ENCODE measurements around the gene PLPP1.
"Not testable (repeated sequence)": the region's sequence is repeated elsewhere in the genome, so short reads cannot be mapped to it uniquely, and the experiment has no call there.

Gene PLPP1

GRCh38 chr5:55503917-55504316 is 30.8 kb downstream of the PLPP1 start:
- not testable (repeated sequence) for DNase-seq (ENCODE audit: low read depth)

- DNase-seq (ENCODE audit: low read depth): no peak
These were observed 32.0 kb downstream of the PLPP1 start for GRCh38 chr5:55502759-55503158.

GRCh38 chr5:55498457-55498856 is 36.3 kb downstream of the PLPP1 start:
- DNase-seq (ENCODE audit: low read depth): no peak

- no peak for DNase-seq (ENCODE audit: low read depth)
These were observed 37.1 kb downstream of the PLPP1 start for GRCh38 chr5:55497712-55498111.

- DNase-seq (ENCODE audit: low read depth): no peak
These were observed 39.5 kb downstream of the PLPP1 start for GRCh38 chr5:55495216-55495615.

- DNase-seq (ENCODE audit: low read depth): no peak
These were observed 42.3 kb downstream of the PLPP1 start for GRCh38 chr5:55492449-55492848.

- DNase-seq (ENCODE audit: low read depth): no peak
These were observed 49.7 kb downstream of the PLPP1 start for GRCh38 chr5:55485073-55485472.

GRCh38 chr5:55484531-55484930 is 50.2 kb downstream of the PLPP1 start:
- DNase-seq (ENCODE audit: low read depth): no peak

GRCh38 chr5:55483885-55484284 is 50.9 kb downstream of the PLPP1 start:
- no peak for DNase-seq (ENCODE audit: low read depth)

GRCh38 chr5:55481293-55481855 is 53.4 kb downstream of the PLPP1 start:
- DNase-seq (ENCODE audit: low read depth): no peak

- no peak for DNase-seq (ENCODE audit: low read depth)
These were observed 54.0 kb downstream of the PLPP1 start for GRCh38 chr5:55480781-55481180.

GRCh38 chr5:55472642-55473041 is 62.1 kb downstream of the PLPP1 start:
- DNase-seq (ENCODE audit: low read depth): no peak

GRCh38 chr5:55471468-55471867 is 63.3 kb downstream of the PLPP1 start:
- DNase-seq (ENCODE audit: low read depth): no peak

GRCh38 chr5:55470282-55470681 is 64.5 kb downstream of the PLPP1 start:
- no peak for DNase-seq (ENCODE audit: low read depth)

- DNase-seq (ENCODE audit: low read depth): no peak
These were observed 64.9 kb downstream of the PLPP1 start for GRCh38 chr5:55469839-55470238.

- no peak for DNase-seq (ENCODE audit: low read depth)
These were observed 66.8 kb downstream of the PLPP1 start for GRCh38 chr5:55467862-55468551.

GRCh38 chr5:55463613-55464012 is 71.2 kb downstream of the PLPP1 start:
- DNase-seq (ENCODE audit: low read depth): no peak

- DNase-seq (ENCODE audit: low read depth): no peak
These were observed 75.2 kb downstream of the PLPP1 start for GRCh38 chr5:55459572-55459971.

GRCh38 chr5:55456216-55456895 is 78.4 kb downstream of the PLPP1 start:
- no peak for DNase-seq (ENCODE audit: low read depth)

GRCh38 chr5:55454282-55454681 is 80.5 kb downstream of the PLPP1 start:
- DNase-seq (ENCODE audit: low read depth): no peak

- DNase-seq (ENCODE audit: low read depth): no peak
These were observed 81.6 kb downstream of the PLPP1 start for GRCh38 chr5:55453211-55453610.

GRCh38 chr5:55451976-55452375 is 82.8 kb downstream of the PLPP1 start:
- no peak for DNase-seq (ENCODE audit: low read depth)

- DNase-seq (ENCODE audit: low read depth): no peak
These were observed 84.6 kb downstream of the PLPP1 start for GRCh38 chr5:55450050-55450765.

Measured in HS-27A (cell line).